CD4-positive, alpha-beta memory T cell (primary cell): Measurements from ENCODE around the gene KMT5B. TPM values are rescaled to one million over a fixed set of nuclear protein-coding genes. Genes with fewer than 3 reads are reported as not detected.

Experiments used
- CTCF ChIA-PET: fragments of 350-600 bp; sonication (Branson Sonifier 250); formaldehyde crosslinking; loops from one replicate; lab custom pipeline; 2021; ENCODE audit warnings: inconsistent platforms; ENCODE audit not compliant: partially characterized antibody; lab: Charles Lee
- POLR2A ChIA-PET: fragments of 350-600 bp; sonication (Branson Sonifier 250); formaldehyde crosslinking; loops from one replicate; lab custom pipeline; 2021; ENCODE audit not compliant: partially characterized antibody; lab: Charles Lee
- DNase-seq, 5 donors: peaks; one replicate each; pipeline versions ENCODE4 v3.0.0 to v3.0.0-alpha.2; 2020 to 2022; ENCODE audit warnings: mixed read lengths in 1 of 5
- H3K27ac ChIP-seq: one replicate; pipeline ENCODE4 v1.7.0; 2013; ENCODE audit warnings: low read depth, low read length
- H3K27me3 ChIP-seq: 2 replicates; pipeline ENCODE4 v1.7.0; 2013; ENCODE audit warnings: mild to moderate bottlenecking, low read length, moderate library complexity; ENCODE audit not compliant: insufficient read depth
- H3K36me3 ChIP-seq: 2 replicates; pipeline ENCODE4 v1.7.0; 2013; ENCODE audit warnings: mild to moderate bottlenecking, low read length, moderate library complexity; ENCODE audit not compliant: insufficient read depth
- H3K4me1 ChIP-seq: 2 replicates; pipeline ENCODE4 v1.7.0; 2013; ENCODE audit warnings: mild to moderate bottlenecking, low read length, moderate library complexity; ENCODE audit not compliant: insufficient read depth
- H3K4me3 ChIP-seq, 2 donors: one replicate each; pipeline ENCODE4 v1.7.0; 2013; ENCODE audit warnings: low read length in 2 of 2, mild to moderate bottlenecking in 1 of 2
- H3K9me3 ChIP-seq, 2 donors: one replicate each; pipeline ENCODE4 v1.7.0; 2013; ENCODE audit warnings: low read length in 2 of 2, control low read depth in 1 of 2; ENCODE audit not compliant: control insufficient read depth in 1 of 2
- H3K27ac Mint-ChIP-seq, 7 donors: one replicate each; pipeline ENCODE4 v1.8.0; 2020 to 2021; ENCODE audit warnings: mixed read lengths in 7 of 7, mild to moderate bottlenecking in 6 of 7, inconsistent platforms in 3 of 7, moderate library complexity in 3 of 7
- H3K27me3 Mint-ChIP-seq, 2 donors: one replicate each; pipeline ENCODE4 v1.8.0; 2020 to 2021; ENCODE audit warnings: mixed read lengths in 2 of 2
- H3K36me3 Mint-ChIP-seq, 2 donors: one replicate each; pipeline ENCODE4 v1.8.0; 2020 to 2021; ENCODE audit warnings: mixed read lengths in 2 of 2, inconsistent platforms in 1 of 2, mild to moderate bottlenecking in 1 of 2
- H3K4me1 Mint-ChIP-seq, 4 donors: one replicate each; pipeline ENCODE4 v1.8.0; 2020 to 2021; ENCODE audit warnings: mixed read lengths in 4 of 4, mild to moderate bottlenecking in 1 of 4
- H3K4me3 Mint-ChIP-seq, 8 donors: one replicate each; pipeline ENCODE4 v1.8.0; 2020 to 2021; ENCODE audit warnings: mixed read lengths in 8 of 8, mild to moderate bottlenecking in 7 of 8, moderate library complexity in 6 of 8, inconsistent platforms in 3 of 8
- H3K9me3 Mint-ChIP-seq, 8 donors: one replicate each; pipeline ENCODE4 v1.8.0; 2020 to 2021; ENCODE audit warnings: mixed read lengths in 8 of 8, mild to moderate bottlenecking in 5 of 8, inconsistent platforms in 3 of 8, moderate library complexity in 1 of 8
- intact Hi-C: fragments of 100-400 bp; cut with micrococcal nuclease; formaldehyde crosslinking; loops from one replicate; pipeline ENCODE4 v1.15.1; 2023
- polyA plus RNA-seq, 2 donors: library from polyadenylated mRNA; unstranded; fragments of 300-500 nt; fragmentation: Illumina TruSeq; gene quantifications; one replicate each; pipeline ENCODE4 v1.2.3, GENCODE V29; 2021
- total RNA-seq, 2 experiments: library from RNA; stranded (reverse); gene quantifications; one replicate each; pipeline ENCODE4 v1.2.3, GENCODE V29; 2021

The KMT5B gene
- total and polyA plus RNA-seq, 4 experiments from 2014 or later: 27.9 to 61.7 (median 53.0) TPM

DNA sequence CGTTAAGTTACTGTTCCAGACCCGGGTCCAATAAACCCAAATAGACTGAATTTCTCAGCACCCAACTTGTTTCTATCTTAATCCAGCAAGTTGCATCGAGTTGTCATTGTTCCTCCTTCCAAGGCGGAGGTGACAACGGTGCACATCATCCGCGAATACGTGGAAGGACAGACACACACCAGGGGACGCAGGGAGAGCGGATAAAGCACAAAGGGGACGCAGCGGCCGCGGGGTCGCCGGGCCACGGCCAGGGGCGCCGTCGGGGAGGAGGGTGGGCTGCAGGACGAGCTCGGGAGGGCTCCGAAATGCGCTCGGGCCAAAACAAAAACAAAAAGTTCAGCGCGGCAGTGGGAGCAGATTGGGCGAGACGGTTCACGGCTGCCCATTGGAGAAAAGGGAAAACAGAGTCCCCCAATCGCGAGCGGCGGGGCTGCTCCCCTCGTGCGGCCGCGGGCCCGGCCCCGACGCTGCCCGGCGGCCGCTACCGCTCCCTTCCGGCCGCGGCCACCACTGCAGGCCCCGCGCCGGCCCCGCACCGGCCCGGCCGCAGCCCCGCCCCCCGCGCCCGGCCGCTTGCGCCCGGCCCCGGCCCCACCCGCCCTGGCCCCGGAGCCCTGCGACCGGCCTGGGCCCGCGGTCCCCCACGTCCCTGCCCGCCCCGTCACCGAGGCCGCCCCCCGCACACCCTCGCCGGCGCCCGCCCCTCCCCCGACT lies 518 bp downstream of the KMT5B start:
- ChIA-PET CTCF (interaction anchor here (4.8 to 6.4 kb wide), 2 partner anchors 16 to 85 kb away, joined by 29 to 51 read pairs; no protein-coding TSS in a partner anchor), POLR2A (no interaction called here)
- H3K4me3 ChIP-seq: peak overlapping the region; percentile 79 to 92
- H3K4me1 ChIP-seq: peaks cover 55% of the 10 kb centered on the region
- Mint-ChIP-seq H3K4me1 (peaks cover 35 to 57% (median 46%) of the 10 kb centered on the region in 4 donors), H3K27ac (peak overlapping the region; percentile 93 to 98 (median 97)), H3K4me3 (peak overlapping the region; percentile 93 to 99 (median 96)), H3K9me3 (peaks cover 0 to 13% (median 0%) of the 10 kb centered on the region in 8 donors), H3K27me3 (peaks cover 5 to 11% of the 10 kb centered on the region in 2 donors), H3K36me3 (peaks cover 0 to 16% of the 10 kb centered on the region in 2 donors)
- peak; percentile 45 to 68 (median 54) for DNase-seq
- no peaks in the 10 kb centered on the region for H3K36me3 ChIP-seq
- intact Hi-C loops: loop anchor here (2.0 to 5.0 kb wide), 3 partner anchors 60 to 250 kb away; partner anchors contain the start of genes PPP6R3 and UNC93B1
- no peaks in the 10 kb centered on the region for H3K27me3 ChIP-seq
- H3K9me3 ChIP-seq: no peaks in the 10 kb centered on the region
- peak overlapping the region; percentile 73 for H3K27ac ChIP-seq

DNA sequence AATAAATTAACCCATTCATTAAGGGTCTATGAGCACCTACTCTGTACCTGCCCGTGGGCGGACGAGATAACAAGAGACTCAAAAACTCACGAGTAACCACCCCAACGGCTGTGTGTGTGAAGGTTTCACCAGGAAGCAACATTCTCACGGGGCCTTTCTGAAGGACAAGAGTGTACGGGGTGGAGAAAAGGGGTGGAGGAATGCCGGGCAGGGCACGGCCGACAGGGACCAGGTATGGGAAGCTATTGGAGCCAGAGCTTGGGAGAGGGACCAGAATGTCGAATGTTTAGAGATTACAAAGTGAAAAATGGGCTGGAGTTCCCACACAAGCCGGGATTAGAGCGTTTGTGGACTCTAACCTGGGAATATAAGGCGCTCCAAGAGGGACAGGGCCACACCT lies 1.6 kb downstream of the KMT5B start:
- Histone ChIP-seq H3K9me3 (no peaks in the 10 kb centered on the region), H3K36me3 (no peaks in the 10 kb centered on the region), H3K27me3 (no peaks in the 10 kb centered on the region), H3K4me3 (peak overlapping the region; percentile 29 to 92), H3K27ac (no peak overlapping the region), H3K4me1 (peaks cover 57% of the 10 kb centered on the region)
- intact Hi-C loops: loop anchor here (5.0 kb wide), 2 partner anchors 209 to 251 kb away; partner anchors contain the start of genes PPP6R3 and UNC93B1
- H3K4me3 Mint-ChIP-seq: peak overlapping the region; percentile 83 to 99 (median 96)
- peaks cover 40 to 67% (median 53%) of the 10 kb centered on the region in 4 donors for H3K4me1 Mint-ChIP-seq
- H3K27me3 Mint-ChIP-seq: peaks cover 5 to 8% of the 10 kb centered on the region in 2 donors
- CTCF ChIA-PET: interaction anchor here (0.6 to 6.4 kb wide), 5 partner anchors 12 to 174 kb away, joined by 3 to 51 read pairs (median 3); no protein-coding TSS in a partner anchor
- H3K9me3 Mint-ChIP-seq: peaks cover 0 to 13% (median 0%) of the 10 kb centered on the region in 8 donors
- POLR2A ChIA-PET: no interaction called here
- peaks cover 0 to 16% of the 10 kb centered on the region in 2 donors for H3K36me3 Mint-ChIP-seq
- peak overlapping the region; percentile 84 to 98 (median 96) for H3K27ac Mint-ChIP-seq
- DNase-seq: no peak

DNA sequence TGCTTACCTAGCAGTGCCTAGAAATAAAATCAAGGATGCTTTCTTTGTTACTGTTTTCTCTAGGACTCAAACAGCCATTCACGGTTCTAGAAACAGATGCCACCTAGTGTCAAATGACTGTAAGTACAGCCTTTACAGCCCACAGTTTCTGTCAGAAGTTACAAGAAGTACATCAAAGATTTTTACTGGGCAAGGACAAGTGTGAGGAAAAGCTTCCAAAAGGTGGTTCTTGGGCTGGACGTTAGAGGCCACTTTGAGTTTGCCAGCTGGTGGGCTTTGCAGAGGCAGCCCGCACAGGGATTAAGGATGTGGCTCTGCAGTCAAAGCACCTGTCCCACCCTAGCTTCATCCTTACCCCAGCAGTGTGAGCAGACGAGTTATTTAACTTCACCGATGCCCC lies 6.9 kb downstream of the KMT5B start:
- H3K27me3 ChIP-seq: no peaks in the 10 kb centered on the region
- peaks cover 79% of the 10 kb centered on the region for H3K4me1 ChIP-seq
- Mint-ChIP-seq H3K27ac (peak overlapping the region in 4 of 7 donors; percentile 19 to 75 (median 46)), H3K36me3 (peaks cover 0 to 3% of the 10 kb centered on the region in 2 donors), H3K27me3 (no peaks in the 10 kb centered on the region), H3K9me3 (no peaks in the 10 kb centered on the region), H3K4me3 (peak overlapping the region in 3 of 8 donors; percentile 1 to 58 (median 9)), H3K4me1 (peaks cover 45 to 86% (median 62%) of the 10 kb centered on the region in 4 donors)
- no peaks in the 10 kb centered on the region for H3K9me3 ChIP-seq
- POLR2A ChIA-PET: no interaction called here
- no peak overlapping the region for H3K4me3 ChIP-seq
- H3K27ac ChIP-seq: no peak overlapping the region
- H3K36me3 ChIP-seq: no peaks in the 10 kb centered on the region
- peak in 4 of 5 donors; percentile 49 to 58 (median 56) for DNase-seq
- intact Hi-C loops: loop anchor here (10.0 kb wide), 1 partner anchor 171 kb away; the partner anchor contains the start of genes NDUFS8 and TCIRG1
- CTCF ChIA-PET: interaction anchor here (0.6 to 6.4 kb wide), 5 partner anchors 10 to 78 kb away, joined by 3 to 51 read pairs (median 5); no protein-coding TSS in a partner anchor

DNA sequence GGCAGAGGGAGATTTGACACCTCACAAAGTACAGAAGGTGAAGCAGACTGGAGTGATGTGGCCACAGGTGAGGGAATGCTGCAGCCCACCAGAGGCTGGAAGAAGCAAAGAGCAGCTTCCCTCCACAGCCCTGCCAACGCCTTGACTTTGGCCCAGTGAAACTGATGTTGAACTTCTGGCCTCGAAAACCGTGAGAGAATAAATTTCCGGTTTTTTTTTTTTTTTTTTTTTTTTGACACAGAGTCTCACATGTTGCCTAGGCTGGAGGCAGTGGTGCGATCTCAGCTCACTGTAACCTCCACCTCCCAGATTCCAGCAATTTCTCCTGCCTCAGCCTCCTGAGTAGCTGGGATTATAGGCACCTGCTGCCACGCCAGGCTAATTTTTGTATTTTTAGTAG lies 8.7 kb downstream of the KMT5B start:
- H3K9me3 ChIP-seq: no peaks in the 10 kb centered on the region
- POLR2A ChIA-PET: interaction anchor here (0.8 kb wide), 1 partner anchor 10 kb away, joined by 3 read pairs; no protein-coding TSS in a partner anchor
- peaks cover 46 to 86% (median 61%) of the 10 kb centered on the region in 4 donors for H3K4me1 Mint-ChIP-seq
- H3K4me3 ChIP-seq: no peak overlapping the region
- DNase-seq: no peak
- no peak overlapping the region for H3K27ac ChIP-seq
- H3K36me3 Mint-ChIP-seq: no peaks in the 10 kb centered on the region
- H3K4me1 ChIP-seq: peaks cover 76% of the 10 kb centered on the region
- CTCF ChIA-PET: interaction anchor here (1.3 kb wide), 1 partner anchor 94 kb away, joined by 4 read pairs; no protein-coding TSS in a partner anchor
- no peaks in the 10 kb centered on the region for H3K36me3 ChIP-seq
- H3K4me3 Mint-ChIP-seq: no peak overlapping the region
- H3K9me3 Mint-ChIP-seq: no peaks in the 10 kb centered on the region
- H3K27me3 Mint-ChIP-seq: no peaks in the 10 kb centered on the region
- H3K27ac Mint-ChIP-seq: no peak overlapping the region
- no peaks in the 10 kb centered on the region for H3K27me3 ChIP-seq
- intact Hi-C loops: loop anchor here (10.0 kb wide), 1 partner anchor 170 kb away; the partner anchor contains the start of genes NDUFS8 and TCIRG1

DNA sequence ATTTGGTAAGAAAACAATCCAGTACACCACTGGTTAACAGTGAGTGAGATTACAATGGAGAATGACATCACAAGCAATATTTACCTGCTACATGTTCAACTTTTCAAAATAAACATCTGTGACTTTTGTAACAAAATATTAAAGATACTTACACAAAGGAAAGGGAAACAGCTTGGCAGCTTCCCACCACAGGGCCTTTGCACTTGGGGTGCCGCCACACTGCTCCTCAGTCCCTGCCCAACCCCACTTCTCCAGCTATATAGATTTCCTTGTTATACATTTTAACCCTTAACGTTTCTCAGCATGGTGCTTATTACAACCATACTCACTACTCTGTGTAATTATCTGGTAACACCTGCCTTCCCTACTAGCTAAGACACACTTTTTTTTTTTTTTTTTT lies 10.9 kb downstream of the KMT5B start:
- Histone ChIP-seq H3K36me3 (no peaks in the 10 kb centered on the region), H3K4me3 (no peak overlapping the region), H3K4me1 (peaks cover 74% of the 10 kb centered on the region), H3K27ac (no peak overlapping the region), H3K27me3 (no peaks in the 10 kb centered on the region), H3K9me3 (no peaks in the 10 kb centered on the region)
- no peak overlapping the region for H3K4me3 Mint-ChIP-seq
- intact Hi-C loops: loop anchor here (10.0 kb wide), 1 partner anchor 167 kb away; the partner anchor contains the start of genes NDUFS8 and TCIRG1
- DNase-seq: no peak
- ChIA-PET CTCF (no interaction called here), POLR2A (interaction anchor here (1.0 kb wide), 1 partner anchor 8 kb away, joined by 3 read pairs; no protein-coding TSS in a partner anchor)
- H3K9me3 Mint-ChIP-seq: no peaks in the 10 kb centered on the region
- H3K36me3 Mint-ChIP-seq: peaks cover 0 to 1% of the 10 kb centered on the region in 2 donors
- H3K27me3 Mint-ChIP-seq: no peaks in the 10 kb centered on the region
- no peak overlapping the region for H3K27ac Mint-ChIP-seq
- H3K4me1 Mint-ChIP-seq: peaks cover 50 to 92% (median 63%) of the 10 kb centered on the region in 4 donors

DNA sequence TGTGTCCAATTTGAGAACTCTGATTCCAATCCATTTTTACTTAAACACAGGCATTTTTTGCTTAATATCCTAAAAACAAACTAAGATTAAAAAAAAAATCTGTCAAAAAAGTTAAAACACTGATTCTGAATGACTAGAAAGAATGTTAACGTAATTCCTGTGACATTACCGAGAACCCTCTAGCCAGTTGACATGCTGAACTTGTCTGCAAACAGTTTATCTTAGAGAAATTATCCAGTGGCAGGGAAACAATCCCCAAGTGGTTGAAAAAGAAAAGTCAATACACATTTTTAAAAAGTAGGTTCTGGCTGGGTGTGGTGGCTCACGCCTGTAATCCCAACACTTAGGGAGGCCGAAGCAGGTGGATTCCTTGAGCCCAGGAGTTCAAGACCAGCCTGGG lies 11.6 kb downstream of the KMT5B start:
- H3K36me3 ChIP-seq: no peaks in the 10 kb centered on the region
- no peaks in the 10 kb centered on the region for H3K9me3 ChIP-seq
- H3K4me1 ChIP-seq: peaks cover 73% of the 10 kb centered on the region
- Mint-ChIP-seq H3K4me1 (peaks cover 48 to 89% (median 60%) of the 10 kb centered on the region in 4 donors), H3K36me3 (peaks cover 0 to 1% of the 10 kb centered on the region in 2 donors), H3K9me3 (no peaks in the 10 kb centered on the region), H3K4me3 (peak overlapping the region in 1 of 8 donors; percentile 1), H3K27ac (no peak overlapping the region), H3K27me3 (no peaks in the 10 kb centered on the region)
- DNase-seq: no peak
- POLR2A ChIA-PET: no interaction called here
- H3K27me3 ChIP-seq: no peaks in the 10 kb centered on the region
- intact Hi-C loops: loop anchor here (10.0 kb wide), 1 partner anchor 167 kb away; the partner anchor contains the start of genes NDUFS8 and TCIRG1
- H3K4me3 ChIP-seq: no peak overlapping the region
- H3K27ac ChIP-seq: no peak overlapping the region
- CTCF ChIA-PET: no interaction called here
